ENCODE data around the gene S100A1. TPM values are rescaled to one million over a fixed set of nuclear protein-coding genes. Genes with fewer than 3 reads are reported as not detected.
A peak's percentile ranks its signal among the peaks of the same experiment; 100 is the strongest.

The S100A1 gene
- total and polyA plus RNA-seq, 2 of the 13 experiments (the other 11 are each of a cell fraction or from before 2014, with no cell fraction given), result 120 to 251 TPM

GRCh38 chr1:153640861-153641260, 12.6 kb downstream of the S100A1 start (continued):
- TF ChIP-seq EP300 (IDR thresholded peaks at IDR 0.05; ENCODE audit: low read depth in 2 of 2, low read length in 2 of 2) (no peak), EP300 (CRISPR knock-in tag; IDR thresholded peaks at IDR 0.05; ENCODE audit: borderline replicate concordance) (no peak)

- Histone ChIP-seq H3K9me3 (ENCODE audit: low read length) (no peaks in the 10 kb centered on the region), H3K9ac (ENCODE audit: insufficient read depth, low read depth, low read length) (no peak overlapping the region), H3K4me3 (replicated peaks in 1 of 3; ENCODE audit: insufficient read depth in 1 of 3, low read depth in 2 of 3, low read length in 3 of 3) (no peak overlapping the region), H3K79me2 (ENCODE audit: insufficient read depth, low read length) (peaks cover 6% of the 10 kb centered on the region), H3K4me2 (ENCODE audit: low read depth, low read length) (no peak overlapping the region), H3K27ac (ENCODE audit: extremely low read length, insufficient read depth, low read length) (no peak overlapping the region), H2AFZ (ENCODE audit: low read length) (no peak overlapping the region), H3K36me3 (replicated peaks in 1 of 2; ENCODE audit: control insufficient read depth in 1 of 2, insufficient read depth in 2 of 2, low read length in 2 of 2) (peaks cover 21 to 86% of the 10 kb centered on the region in 2 experiments), H3K4me1 (ENCODE audit: insufficient read depth, low read length) (peaks cover 11% of the 10 kb centered on the region), H4K20me1 (ENCODE audit: insufficient read depth, low read length) (no peaks in the 10 kb centered on the region; the same call in 1 of the 2 replicates), H3K27me3 (ENCODE audit: control insufficient read depth in 1 of 2, insufficient read depth in 2 of 2, low read length in 2 of 2) (no peaks in the 10 kb centered on the region)
- ChIA-PET POLR2A (interaction anchor here (3.6 to 4.2 kb wide), 2 partner anchors 8 to 14 kb away, joined by 16 to 40 read pairs; partner anchors contain the start of genes CHTOP, S100A1 and S100A13), CTCF (ENCODE audit: low intra/inter-chr PET ratio, low total read pairs) (no interaction called here)
- intact Hi-C loops (cut with micrococcal nuclease; ENCODE audit: unreplicated experiment), result no loop called here
- WGBS (ENCODE audit: low lambda C conversion rate), result 96% methylated on average over 11 of the region's 11 CpGs
- in situ Hi-C loops (cut with HindIII; ENCODE audit: extremely low pct_ligation_motif_present, low pct_unique_long_range_greater_than_20kb), result no loop called here
- BruUV-seq (replicated peaks), result no TSS peak
- DNase-seq (ENCODE audit: low spot score) (no peak), ATAC-seq (no peak), FAIRE-seq (no peak)
- TF ChIP-seq STAT6 (CRISPR knock-in tag; IDR thresholded peaks at IDR 0.05; ENCODE audit: borderline replicate concordance), result no peak
- TF ChIP-seq ZNF7 (CRISPR knock-in tag; IDR thresholded peaks at IDR 0.05), result no peak
- no peak for TF ChIP-seq MAZ (IDR thresholded peaks at IDR 0.05; ENCODE audit: borderline replicate concordance, low read depth, low read length)
- TF ChIP-seq MAZ (CRISPR knock-in tag; IDR thresholded peaks at IDR 0.05; ENCODE audit: low read depth), result no peak
- TF ChIP-seq GZF1 (CRISPR knock-in tag; IDR thresholded peaks at IDR 0.05), result no peak
- TF ChIP-seq DNMT1 (CRISPR knock-in tag; IDR thresholded peaks at IDR 0.05), result no peak
- no peak for TF ChIP-seq KIAA2018 (CRISPR knock-in tag; IDR thresholded peaks at IDR 0.05; ENCODE audit: borderline replicate concordance)
- 0 out of 2 replicates have a peak, but pooled peaks have one; percentile 26 for TF ChIP-seq RBFOX2 (IDR thresholded peaks at IDR 0.05; ENCODE audit: low read depth, low read length)
- TF ChIP-seq SRF (IDR thresholded peaks at IDR 0.05; ENCODE audit: low read depth, low read length), result no peak
- TF ChIP-seq ZNF510 (CRISPR knock-in tag; IDR thresholded peaks at IDR 0.05; ENCODE audit: low read depth), result no peak
Measured at GRCh38 chr1:153642161-153642560, 13.9 kb downstream of the S100A1 start.
